ENCODE data around the gene UBAC2.
"Not testable (repeated sequence)": the region's sequence is repeated elsewhere in the genome, so short reads cannot be mapped to it uniquely, and the experiment has no call there.

Gene UBAC2

GRCh38 chr13:99383946-99384345, 183.3 kb downstream of the UBAC2 start:
- no peak for DNase-seq

GRCh38 chr13:99384468-99384867, 183.8 kb downstream of the UBAC2 start:
- DNase-seq, result peak in 2 of 4 experiments; percentile 41 to 63

- DNase-seq, result no peak
Observed at GRCh38 chr13:99385161-99385560, 184.5 kb downstream of the UBAC2 start.

GRCh38 chr13:99385940-99386339, 185.3 kb downstream of the UBAC2 start:
- no peak for DNase-seq

GRCh38 chr13:99386495-99386894, 185.8 kb downstream of the UBAC2 start:
- DNase-seq, result no peak

DNA sequence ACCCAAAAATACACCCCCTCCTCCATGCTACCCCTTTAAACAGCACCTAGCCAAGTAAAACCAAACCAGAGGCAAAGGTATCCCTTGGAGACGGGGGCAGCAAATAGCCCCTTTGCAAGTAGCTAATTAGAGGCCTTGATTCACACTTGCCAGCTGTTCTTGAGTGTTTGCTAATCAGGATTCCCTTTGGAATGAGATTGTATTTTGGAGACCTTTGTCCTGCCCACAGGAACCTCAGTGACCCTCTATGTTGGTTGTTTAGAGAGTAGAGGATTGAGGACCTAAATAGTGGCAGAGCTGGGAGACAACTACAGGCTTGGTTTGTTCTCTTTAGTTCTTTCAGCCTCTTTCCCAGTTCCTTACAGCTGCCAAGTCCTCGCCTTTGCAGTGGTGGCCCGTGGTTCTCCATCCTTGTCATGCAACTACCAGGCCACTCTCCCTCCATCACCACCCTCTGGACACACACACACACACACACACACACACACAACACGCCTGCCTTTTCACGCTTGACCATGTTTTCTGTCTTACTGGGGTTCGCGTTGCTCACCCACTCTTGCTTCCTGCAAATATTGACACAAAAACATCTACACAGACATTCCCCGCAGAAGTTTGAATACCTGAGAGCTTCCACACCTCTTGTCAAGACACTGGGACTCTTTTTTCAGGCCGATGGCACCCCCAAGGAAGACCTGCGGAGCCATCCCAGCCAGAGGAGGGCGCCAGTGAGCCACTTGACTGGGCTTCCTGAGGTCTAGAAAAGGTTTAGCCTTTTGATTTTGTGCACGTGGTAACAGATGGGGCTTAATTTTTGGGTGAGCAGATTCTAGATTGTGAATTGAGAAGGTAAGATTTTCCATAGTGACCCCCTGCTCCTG, 186.5 kb downstream of the UBAC2 start:
- DNase-seq, result peak; percentile 53 to 87 (median 82)

DNA sequence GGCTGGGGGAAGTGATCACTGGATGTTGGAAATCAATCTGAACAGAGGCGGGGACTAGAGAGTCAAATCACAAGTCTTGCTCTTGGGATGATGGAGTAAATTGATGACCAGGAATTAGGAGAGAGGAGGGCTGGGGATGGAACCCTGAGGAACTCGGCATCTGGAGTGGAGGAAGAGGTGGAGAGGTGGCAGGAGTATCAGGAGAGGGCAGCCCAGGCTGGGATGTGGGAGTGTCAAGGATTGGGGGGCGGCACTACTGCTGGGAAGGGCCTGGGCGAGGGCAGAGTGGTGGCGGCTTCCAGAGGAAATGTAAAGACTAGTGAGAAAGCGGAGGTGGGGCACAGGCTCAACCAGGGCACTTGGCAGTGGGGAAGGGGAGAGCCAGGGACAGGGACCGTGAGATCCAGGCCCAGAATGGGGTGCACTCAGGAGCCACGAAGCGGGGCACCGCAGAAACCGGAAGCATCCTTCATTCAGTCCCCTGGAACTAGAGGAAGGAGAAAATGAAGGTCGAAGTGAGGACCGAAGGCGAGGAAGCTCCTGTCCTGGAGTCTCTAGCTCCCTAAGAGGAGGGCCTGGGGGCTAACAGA, 187.8 kb downstream of the UBAC2 start:
- DNase-seq, result no peak

DNA sequence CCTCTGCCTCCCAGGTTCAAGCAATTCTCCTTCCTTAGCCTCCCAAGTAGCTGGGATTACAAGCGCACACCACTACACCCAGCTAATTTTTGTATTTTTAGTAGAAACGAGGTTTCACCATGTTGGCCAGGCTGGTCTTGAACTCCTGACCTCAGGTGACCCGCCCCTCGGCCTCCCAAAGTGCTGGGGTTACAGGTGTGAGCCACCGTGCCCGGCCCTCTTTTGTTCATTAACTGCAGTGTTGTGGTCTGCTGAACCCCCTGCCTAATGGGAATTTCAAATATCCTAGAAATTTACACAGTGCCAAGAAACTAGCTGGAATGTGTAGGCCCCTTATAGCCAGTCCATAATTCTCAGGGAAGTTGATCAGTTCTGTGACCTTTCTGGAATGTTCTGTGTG, 188.4 kb downstream of the UBAC2 start:
- DNase-seq, result not testable (repeated sequence)

- DNase-seq, result no peak
Observed at GRCh38 chr13:99389520-99390304, 189.1 kb downstream of the UBAC2 start.

GRCh38 chr13:99390601-99391000, 189.9 kb downstream of the UBAC2 start:
- no peak for DNase-seq

DNA sequence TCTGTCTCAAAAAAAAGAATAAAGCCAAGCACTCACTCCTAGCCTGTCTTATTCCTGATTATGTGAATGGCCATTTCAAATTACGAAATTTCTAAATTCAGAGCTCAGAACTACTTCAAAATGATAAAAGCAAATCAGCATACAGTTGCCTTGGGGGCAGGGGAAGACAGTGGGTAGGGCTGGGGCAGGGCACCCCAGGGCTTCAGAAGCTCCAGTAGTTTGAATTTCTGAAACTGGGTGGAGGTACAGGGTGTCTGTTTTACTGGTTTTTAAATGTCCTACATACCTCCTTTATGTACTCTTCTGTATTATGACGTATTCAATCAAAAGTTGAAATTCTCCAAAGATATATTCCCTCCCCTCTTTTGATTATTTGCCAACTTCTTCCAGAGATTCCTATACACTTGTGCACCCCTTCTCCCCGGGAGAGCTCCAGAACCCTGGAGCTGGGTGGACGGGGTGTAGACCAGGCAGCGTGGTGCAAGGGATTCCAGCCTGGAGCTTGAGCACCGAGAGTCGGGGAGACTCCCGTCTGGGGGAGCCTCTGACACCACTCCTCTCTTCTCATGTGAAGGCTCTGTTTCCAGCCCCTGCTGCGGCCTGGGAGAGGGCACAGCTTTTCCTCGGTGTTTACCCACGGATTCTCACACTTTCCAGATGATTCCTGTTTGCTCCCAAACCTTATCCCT, 191.3 kb downstream of the UBAC2 start:
- DNase-seq, result no peak

- DNase-seq, result no peak
Observed at GRCh38 chr13:99392470-99393135, 191.9 kb downstream of the UBAC2 start.

DNA sequence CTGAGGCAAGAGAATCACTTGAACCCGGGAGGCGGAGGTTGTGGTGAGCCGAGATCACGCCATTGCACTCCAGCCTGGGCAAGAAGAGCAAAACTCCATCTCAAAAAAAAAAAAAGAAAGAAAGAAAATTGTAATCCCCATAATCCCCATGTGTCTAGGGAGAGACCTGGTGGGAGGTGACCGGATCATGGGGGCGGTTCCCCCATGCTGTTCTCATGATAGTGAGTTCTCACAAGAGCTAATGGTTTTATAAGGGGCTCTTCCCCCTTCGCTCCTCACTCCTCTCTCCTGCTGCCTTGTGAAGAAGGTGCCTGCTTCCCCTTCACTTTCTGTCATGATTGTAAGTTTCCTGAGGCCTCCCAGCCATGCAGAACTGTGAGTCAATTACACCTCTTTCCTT, 192.7 kb downstream of the UBAC2 start:
- DNase-seq, result not testable (repeated sequence)

- DNase-seq, result no peak
Observed at GRCh38 chr13:99393791-99394735, 193.4 kb downstream of the UBAC2 start.

DNA sequence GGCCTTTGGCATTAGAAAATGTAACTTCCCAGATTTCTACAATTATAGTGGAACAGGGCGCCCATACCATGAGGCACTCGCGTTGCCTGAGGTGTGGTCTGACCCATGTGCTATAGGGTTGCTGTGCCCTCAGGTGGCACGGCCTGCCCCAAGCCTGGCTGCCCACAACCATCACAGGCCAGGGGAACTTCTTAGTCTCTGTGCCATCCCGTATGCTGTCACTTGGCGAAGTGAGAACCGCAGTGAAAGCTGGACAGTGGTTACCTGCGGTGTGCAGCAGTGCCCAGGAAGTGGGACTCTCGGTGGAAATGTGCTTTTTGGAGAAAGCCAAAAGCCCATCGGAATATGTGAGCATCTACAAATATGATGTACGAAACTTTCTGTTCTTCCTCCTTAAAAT, 194.8 kb downstream of the UBAC2 start:
- DNase-seq, result no peak

GRCh38 chr13:99396446-99396845, 195.8 kb downstream of the UBAC2 start:
- DNase-seq, result no peak

GRCh38 chr13:99398071-99398470, 197.4 kb downstream of the UBAC2 start:
- no peak for DNase-seq

DNA sequence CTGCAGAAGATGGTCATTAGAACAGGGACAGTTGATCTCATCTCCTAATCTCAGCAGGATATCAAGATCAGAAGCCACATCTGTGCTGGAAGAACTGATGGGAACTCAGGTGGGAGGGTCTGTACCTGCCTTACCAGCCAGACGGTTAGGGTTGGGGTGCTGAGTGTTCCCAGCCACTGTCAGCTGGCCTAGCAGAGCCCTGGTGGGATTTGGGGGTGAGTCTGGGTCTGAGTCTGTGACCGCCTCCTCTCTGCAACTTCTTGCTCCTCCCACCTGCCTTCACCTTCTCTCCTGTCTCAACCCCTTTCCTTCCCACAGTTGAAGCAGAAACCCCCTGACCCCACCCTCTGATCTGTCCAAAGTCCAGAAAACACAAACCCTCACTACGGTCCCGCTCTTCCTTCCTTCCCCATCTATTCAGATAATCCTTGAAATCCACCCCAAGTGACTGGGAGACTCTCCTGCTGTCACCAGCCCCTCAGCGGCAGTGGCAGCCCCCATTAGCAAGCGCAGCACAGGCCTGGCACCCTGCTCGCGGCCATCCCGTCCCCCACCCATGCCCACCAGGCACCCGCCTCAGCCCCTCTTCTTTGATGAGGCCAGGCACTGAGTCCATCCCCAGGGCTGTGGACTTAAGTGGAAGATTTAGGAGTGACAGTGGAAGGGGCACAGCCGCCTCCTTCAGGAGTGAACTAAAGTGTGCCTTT, 198.4 kb downstream of the UBAC2 start:
- no peak for DNase-seq

GRCh38 chr13:99399623-99399974, 198.9 kb downstream of the UBAC2 start:
- no peak for DNase-seq

DNA sequence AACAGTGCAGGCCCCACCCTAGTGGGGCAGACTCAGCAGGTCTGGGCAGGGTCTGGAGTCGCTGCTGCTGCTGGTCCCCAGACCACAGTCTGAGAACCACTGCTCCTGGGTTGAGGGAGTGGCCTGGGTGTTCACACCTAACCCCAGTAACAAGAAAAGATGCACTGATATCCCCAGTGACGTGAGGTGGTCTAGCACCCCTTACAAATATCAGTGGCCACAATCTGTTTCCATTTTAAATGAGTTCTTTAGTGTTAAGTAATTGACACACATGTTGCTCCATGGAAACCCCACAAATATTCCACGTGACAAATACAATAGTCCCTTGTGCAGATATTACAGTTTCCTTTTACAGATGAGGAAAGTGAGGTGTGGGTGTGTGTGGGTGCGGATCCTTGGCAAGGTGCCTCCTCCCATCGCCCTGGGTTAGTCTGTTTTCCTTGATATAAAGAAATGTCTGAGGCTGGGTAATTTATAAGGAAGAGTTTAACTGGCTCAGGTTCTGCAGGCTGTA, 202.9 kb downstream of the UBAC2 start:
- DNase-seq, result no peak
